ENCODE data around the gene MGAT4B. TPM values are rescaled to one million over a fixed set of nuclear protein-coding genes. Genes with fewer than 3 reads are reported as not detected.

MGAT4B gene
- total and polyA plus RNA-seq, 2 of the 13 experiments (the other 11 are each of a cell fraction or from before 2014, with no cell fraction given): 93.5 to 130 TPM

DNA sequence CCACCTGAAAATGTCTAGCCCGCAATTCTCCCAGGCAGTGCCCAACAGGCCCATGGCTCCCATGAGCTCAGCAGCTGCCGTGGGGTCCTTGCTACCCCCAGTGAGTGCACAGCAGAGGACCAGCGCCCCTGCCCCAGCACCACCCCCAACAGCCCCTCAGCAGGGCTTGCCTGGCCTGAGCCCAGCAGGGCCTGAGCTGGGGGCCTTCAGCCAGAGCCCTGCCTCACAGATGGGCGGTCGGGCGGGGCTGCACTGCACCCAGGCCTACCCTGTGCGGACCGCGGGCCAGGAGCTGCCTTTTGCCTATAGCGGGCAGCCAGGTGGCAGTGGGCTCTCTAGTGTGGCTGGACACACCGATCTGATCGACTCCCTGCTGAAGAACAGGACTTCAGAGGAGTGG lies 32.2 kb downstream of the MGAT4B start:
- FAIRE-seq: no peak
- Histone ChIP-seq H3K9ac (ENCODE audit: insufficient read depth, low read depth, low read length) (no peak overlapping the region), H3K27me3 (ENCODE audit: control insufficient read depth in 1 of 2, insufficient read depth in 2 of 2, low read length in 2 of 2) (no peaks in the 10 kb centered on the region)

DNA sequence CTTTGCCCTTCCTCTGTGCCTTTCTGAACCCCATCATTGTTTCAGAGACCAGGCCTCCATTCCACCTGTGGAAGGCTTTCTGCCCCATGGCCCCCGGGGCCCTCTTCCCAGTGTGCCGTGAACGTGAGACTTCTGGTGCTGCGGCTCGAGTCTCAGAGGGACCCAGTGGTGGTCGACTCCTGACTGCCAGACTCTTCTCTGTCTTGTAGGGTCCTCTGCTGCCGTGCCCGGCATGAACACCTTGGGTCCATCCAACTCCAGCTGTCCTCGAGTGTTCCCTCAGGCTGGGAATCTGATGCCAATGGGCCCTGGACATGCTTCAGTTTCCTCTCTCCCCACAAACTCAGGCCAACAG lies 33.0 kb downstream of the MGAT4B start:
- peaks cover 36 to 87% of the 10 kb centered on the region in 2 experiments for H3K36me3 ChIP-seq (replicated peaks in 1 of 2; ENCODE audit: control insufficient read depth in 1 of 2, insufficient read depth in 2 of 2, low read length in 2 of 2)
- H4K20me1 ChIP-seq (ENCODE audit: insufficient read depth, low read length): no peaks in the 10 kb centered on the region
- ATAC-seq: no peak
- no peak for DNase-seq (ENCODE audit: low spot score)
- POLR2A ChIA-PET: no interaction called here
- no peaks in the 10 kb centered on the region for H3K4me1 ChIP-seq (ENCODE audit: insufficient read depth, low read length)
- H3K27ac ChIP-seq (ENCODE audit: extremely low read length, insufficient read depth, low read length): no peak overlapping the region
- H3K9me3 ChIP-seq (ENCODE audit: low read length): no peaks in the 10 kb centered on the region
- H3K27me3 ChIP-seq (ENCODE audit: control insufficient read depth in 1 of 2, insufficient read depth in 2 of 2, low read length in 2 of 2): no peaks in the 10 kb centered on the region
- H3K9ac ChIP-seq (ENCODE audit: insufficient read depth, low read depth, low read length): no peak overlapping the region
- WGBS (ENCODE audit: low lambda C conversion rate): 100% methylated on average over 4 of the region's 9 CpGs
- no peak overlapping the region for H2AFZ ChIP-seq (ENCODE audit: low read length)
- H3K4me2 ChIP-seq (ENCODE audit: low read depth, low read length): no peak overlapping the region
- H3K79me2 ChIP-seq (ENCODE audit: insufficient read depth, low read length): no peaks in the 10 kb centered on the region
- no peak overlapping the region for H3K4me3 ChIP-seq (replicated peaks in 1 of 3; ENCODE audit: insufficient read depth in 1 of 3, low read depth in 2 of 3, low read length in 3 of 3)
- in situ Hi-C loops (cut with HindIII; ENCODE audit: extremely low pct_ligation_motif_present, low pct_unique_long_range_greater_than_20kb) (loop anchor here (25.0 kb wide), 1 partner anchor 314 kb away; no protein-coding TSS in a partner anchor), intact Hi-C loops (cut with micrococcal nuclease; ENCODE audit: unreplicated experiment) (no loop called here)
- BruUV-seq (replicated peaks): no TSS peak
- CTCF ChIA-PET (ENCODE audit: low intra/inter-chr PET ratio, low total read pairs): no interaction called here
- FAIRE-seq: no peak
- TF ChIP-seq ATF1 (CRISPR knock-in tag; IDR thresholded peaks at IDR 0.05): no peak
- TF ChIP-seq, protein P1, sequence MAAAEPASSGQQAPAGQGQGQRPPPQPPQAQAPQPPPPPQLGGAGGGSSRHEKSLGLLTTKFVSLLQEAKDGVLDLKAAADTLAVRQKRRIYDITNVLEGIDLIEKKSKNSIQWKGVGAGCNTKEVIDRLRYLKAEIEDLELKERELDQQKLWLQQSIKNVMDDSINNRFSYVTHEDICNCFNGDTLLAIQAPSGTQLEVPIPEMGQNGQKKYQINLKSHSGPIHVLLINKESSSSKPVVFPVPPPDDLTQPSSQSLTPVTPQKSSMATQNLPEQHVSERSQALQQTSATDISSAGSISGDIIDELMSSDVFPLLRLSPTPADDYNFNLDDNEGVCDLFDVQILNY (CRISPR knock-in tag; conservative IDR thresholded peaks at IDR 0.05): no peak
- no peak for TF ChIP-seq PHF20 (CRISPR knock-in tag; IDR thresholded peaks at IDR 0.05)
- no peak for TF ChIP-seq KLF11 (CRISPR knock-in tag; IDR thresholded peaks at IDR 0.05)
- no peak for TF ChIP-seq ZNF747 (CRISPR knock-in tag; IDR thresholded peaks at IDR 0.05; ENCODE audit: borderline replicate concordance)
- TF ChIP-seq GABPA (IDR thresholded peaks at IDR 0.05; ENCODE audit: low read depth, low read length): no peak
- TF ChIP-seq GABPA (CRISPR knock-in tag; IDR thresholded peaks at IDR 0.05; ENCODE audit: low read depth): no peak
- no peak for TF ChIP-seq ZNF431 (CRISPR knock-in tag; IDR thresholded peaks at IDR 0.05; ENCODE audit: borderline replicate concordance, low read depth)
- TF ChIP-seq, protein P2, sequence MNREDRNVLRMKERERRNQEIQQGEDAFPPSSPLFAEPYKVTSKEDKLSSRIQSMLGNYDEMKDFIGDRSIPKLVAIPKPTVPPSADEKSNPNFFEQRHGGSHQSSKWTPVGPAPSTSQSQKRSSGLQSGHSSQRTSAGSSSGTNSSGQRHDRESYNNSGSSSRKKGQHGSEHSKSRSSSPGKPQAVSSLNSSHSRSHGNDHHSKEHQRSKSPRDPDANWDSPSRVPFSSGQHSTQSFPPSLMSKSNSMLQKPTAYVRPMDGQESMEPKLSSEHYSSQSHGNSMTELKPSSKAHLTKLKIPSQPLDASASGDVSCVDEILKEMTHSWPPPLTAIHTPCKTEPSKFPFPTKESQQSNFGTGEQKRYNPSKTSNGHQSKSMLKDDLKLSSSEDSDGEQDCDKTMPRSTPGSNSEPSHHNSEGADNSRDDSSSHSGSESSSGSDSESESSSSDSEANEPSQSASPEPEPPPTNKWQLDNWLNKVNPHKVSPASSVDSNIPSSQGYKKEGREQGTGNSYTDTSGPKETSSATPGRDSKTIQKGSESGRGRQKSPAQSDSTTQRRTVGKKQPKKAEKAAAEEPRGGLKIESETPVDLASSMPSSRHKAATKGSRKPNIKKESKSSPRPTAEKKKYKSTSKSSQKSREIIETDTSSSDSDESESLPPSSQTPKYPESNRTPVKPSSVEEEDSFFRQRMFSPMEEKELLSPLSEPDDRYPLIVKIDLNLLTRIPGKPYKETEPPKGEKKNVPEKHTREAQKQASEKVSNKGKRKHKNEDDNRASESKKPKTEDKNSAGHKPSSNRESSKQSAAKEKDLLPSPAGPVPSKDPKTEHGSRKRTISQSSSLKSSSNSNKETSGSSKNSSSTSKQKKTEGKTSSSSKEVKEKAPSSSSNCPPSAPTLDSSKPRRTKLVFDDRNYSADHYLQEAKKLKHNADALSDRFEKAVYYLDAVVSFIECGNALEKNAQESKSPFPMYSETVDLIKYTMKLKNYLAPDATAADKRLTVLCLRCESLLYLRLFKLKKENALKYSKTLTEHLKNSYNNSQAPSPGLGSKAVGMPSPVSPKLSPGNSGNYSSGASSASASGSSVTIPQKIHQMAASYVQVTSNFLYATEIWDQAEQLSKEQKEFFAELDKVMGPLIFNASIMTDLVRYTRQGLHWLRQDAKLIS (CRISPR knock-in tag; IDR thresholded peaks at IDR 0.05): no peak

More for the DNA sequence above, 32.2 kb downstream of the MGAT4B start:
- Histone ChIP-seq H3K4me2 (ENCODE audit: low read depth, low read length) (no peak overlapping the region), H3K9me3 (ENCODE audit: low read length) (no peaks in the 10 kb centered on the region), H4K20me1 (ENCODE audit: insufficient read depth, low read length) (no peaks in the 10 kb centered on the region), H3K4me3 (replicated peaks in 1 of 3; ENCODE audit: insufficient read depth in 1 of 3, low read depth in 2 of 3, low read length in 3 of 3) (no peak overlapping the region), H3K4me1 (ENCODE audit: insufficient read depth, low read length) (no peaks in the 10 kb centered on the region), H3K79me2 (ENCODE audit: insufficient read depth, low read length) (no peaks in the 10 kb centered on the region), H2AFZ (ENCODE audit: low read length) (no peak overlapping the region), H3K27ac (ENCODE audit: extremely low read length, insufficient read depth, low read length) (no peak overlapping the region), H3K36me3 (replicated peaks in 1 of 2; ENCODE audit: control insufficient read depth in 1 of 2, insufficient read depth in 2 of 2, low read length in 2 of 2) (peaks cover 30 to 81% of the 10 kb centered on the region in 2 experiments)
- ChIA-PET CTCF (ENCODE audit: low intra/inter-chr PET ratio, low total read pairs) (no interaction called here), POLR2A (no interaction called here)
- TF ChIP-seq AGO2 (optimal IDR thresholded peaks at IDR 0.05; ENCODE audit: low read depth, low read length): peak; percentile 38
- TF ChIP-seq, protein P3, sequence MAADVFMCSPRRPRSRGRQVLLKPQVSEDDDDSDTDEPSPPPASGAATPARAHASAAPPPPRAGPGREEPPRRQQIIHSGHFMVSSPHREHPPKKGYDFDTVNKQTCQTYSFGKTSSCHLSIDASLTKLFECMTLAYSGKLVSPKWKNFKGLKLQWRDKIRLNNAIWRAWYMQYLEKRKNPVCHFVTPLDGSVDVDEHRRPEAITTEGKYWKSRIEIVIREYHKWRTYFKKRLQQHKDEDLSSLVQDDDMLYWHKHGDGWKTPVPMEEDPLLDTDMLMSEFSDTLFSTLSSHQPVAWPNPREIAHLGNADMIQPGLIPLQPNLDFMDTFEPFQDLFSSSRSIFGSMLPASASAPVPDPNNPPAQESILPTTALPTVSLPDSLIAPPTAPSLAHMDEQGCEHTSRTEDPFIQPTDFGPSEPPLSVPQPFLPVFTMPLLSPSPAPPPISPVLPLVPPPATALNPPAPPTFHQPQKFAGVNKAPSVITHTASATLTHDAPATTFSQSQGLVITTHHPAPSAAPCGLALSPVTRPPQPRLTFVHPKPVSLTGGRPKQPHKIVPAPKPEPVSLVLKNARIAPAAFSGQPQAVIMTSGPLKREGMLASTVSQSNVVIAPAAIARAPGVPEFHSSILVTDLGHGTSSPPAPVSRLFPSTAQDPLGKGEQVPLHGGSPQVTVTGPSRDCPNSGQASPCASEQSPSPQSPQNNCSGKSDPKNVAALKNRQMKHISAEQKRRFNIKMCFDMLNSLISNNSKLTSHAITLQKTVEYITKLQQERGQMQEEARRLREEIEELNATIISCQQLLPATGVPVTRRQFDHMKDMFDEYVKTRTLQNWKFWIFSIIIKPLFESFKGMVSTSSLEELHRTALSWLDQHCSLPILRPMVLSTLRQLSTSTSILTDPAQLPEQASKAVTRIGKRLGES (CRISPR knock-in tag; IDR thresholded peaks at IDR 0.05; ENCODE audit: borderline replicate concordance): no peak
- intact Hi-C loops (cut with micrococcal nuclease; ENCODE audit: unreplicated experiment): no loop called here
- 100% methylated on average over 2 of the region's 12 CpGs for WGBS (ENCODE audit: low lambda C conversion rate)
- DNase-seq (ENCODE audit: low spot score) (no peak), ATAC-seq (peak; percentile 31; the same call in 1 of the 3 replicates)
- no TSS peak for BruUV-seq (replicated peaks)
- in situ Hi-C loops (cut with HindIII; ENCODE audit: extremely low pct_ligation_motif_present, low pct_unique_long_range_greater_than_20kb): loop anchor here (25.0 kb wide), 1 partner anchor 313 kb away; no protein-coding TSS in a partner anchor

All from HepG2 (cell line).